Vagina (tissue), 2 donors: ENCODE results near the gene ROCK2.

ENCODE experiments used
- POLR2A ChIP-seq, 2 donors: fragments of 450-650 bp; IDR thresholded peaks; one replicate each; pipeline ENCODE4 v1.6.1; 2017; ENCODE audit warnings: antibody characterized with exemption in 2 of 2, mild to moderate bottlenecking in 2 of 2, moderate library complexity in 2 of 2
- TF ChIP-seq, protein P1 (sequence below), 3 experiments: fragments of 450-650 bp in 2 of 3; fragments of 200-600 bp in 1 of 3; sonication (generic) in 1 of 3; IDR thresholded peaks; one replicate each; pipeline ENCODE4 v1.5.1; 2017 to 2019; ENCODE audit warnings: antibody characterized with exemption in 3 of 3, mild to moderate bottlenecking in 2 of 3, moderate library complexity in 2 of 3

- TF ChIP-seq, protein P1, sequence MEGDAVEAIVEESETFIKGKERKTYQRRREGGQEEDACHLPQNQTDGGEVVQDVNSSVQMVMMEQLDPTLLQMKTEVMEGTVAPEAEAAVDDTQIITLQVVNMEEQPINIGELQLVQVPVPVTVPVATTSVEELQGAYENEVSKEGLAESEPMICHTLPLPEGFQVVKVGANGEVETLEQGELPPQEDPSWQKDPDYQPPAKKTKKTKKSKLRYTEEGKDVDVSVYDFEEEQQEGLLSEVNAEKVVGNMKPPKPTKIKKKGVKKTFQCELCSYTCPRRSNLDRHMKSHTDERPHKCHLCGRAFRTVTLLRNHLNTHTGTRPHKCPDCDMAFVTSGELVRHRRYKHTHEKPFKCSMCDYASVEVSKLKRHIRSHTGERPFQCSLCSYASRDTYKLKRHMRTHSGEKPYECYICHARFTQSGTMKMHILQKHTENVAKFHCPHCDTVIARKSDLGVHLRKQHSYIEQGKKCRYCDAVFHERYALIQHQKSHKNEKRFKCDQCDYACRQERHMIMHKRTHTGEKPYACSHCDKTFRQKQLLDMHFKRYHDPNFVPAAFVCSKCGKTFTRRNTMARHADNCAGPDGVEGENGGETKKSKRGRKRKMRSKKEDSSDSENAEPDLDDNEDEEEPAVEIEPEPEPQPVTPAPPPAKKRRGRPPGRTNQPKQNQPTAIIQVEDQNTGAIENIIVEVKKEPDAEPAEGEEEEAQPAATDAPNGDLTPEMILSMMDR (IDR thresholded peaks at IDR 0.05): no peak
- TF ChIP-seq POLR2A (IDR thresholded peaks at IDR 0.05): no peak
Observed at GRCh38 chr2:11288431-11288830, 56.0 kb downstream of the ROCK2 start.
